Cardiac fibroblast (primary cell): ENCODE data around the gene HDAC4.

Source experiments
- DNase-seq, 2 donors: peaks; one replicate each; pipeline versions ENCODE4 v3.0.0 to v3.0.0-alpha.2; 2010; ENCODE audit warnings: low read depth in 2 of 2
- H3K4me3 ChIP-seq, 2 donors: replicated peaks in 1 of 2; 1 replicate in 1 of 2; 2 replicates in 1 of 2; pipeline ENCODE4 v1.5.1; 2011; ENCODE audit warnings: low read depth in 2 of 2, low read length in 2 of 2, mild to moderate bottlenecking in 2 of 2, moderate library complexity in 1 of 2
- TF ChIP-seq, protein P1 (sequence below): IDR thresholded peaks from one replicate; pipeline ENCODE4 v1.5.1; 2011; ENCODE audit warnings: low read depth, mild to moderate bottlenecking, low read length, inconsistent platforms

Gene HDAC4

DNA sequence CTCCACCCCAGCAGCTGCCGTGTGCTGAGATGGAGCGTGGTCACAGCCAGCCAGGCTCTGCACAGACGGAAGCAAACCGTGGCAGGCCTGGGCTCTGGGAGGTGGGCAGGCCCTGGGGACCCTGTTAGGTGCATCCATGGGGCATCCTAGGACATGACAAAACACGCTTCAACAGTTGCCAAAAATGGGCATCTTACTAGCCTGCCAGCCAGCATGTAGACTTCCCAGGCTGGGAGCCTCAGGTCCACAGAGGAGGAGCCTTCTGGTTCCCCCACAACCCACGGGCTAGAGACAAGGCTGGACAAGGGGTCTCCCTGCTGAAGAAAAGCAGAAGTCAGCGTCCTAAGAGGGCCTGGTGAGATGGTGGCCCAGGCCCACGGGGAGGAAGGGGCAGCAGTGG lies 139.5 kb downstream of the HDAC4 start:
- TF ChIP-seq, protein P1, sequence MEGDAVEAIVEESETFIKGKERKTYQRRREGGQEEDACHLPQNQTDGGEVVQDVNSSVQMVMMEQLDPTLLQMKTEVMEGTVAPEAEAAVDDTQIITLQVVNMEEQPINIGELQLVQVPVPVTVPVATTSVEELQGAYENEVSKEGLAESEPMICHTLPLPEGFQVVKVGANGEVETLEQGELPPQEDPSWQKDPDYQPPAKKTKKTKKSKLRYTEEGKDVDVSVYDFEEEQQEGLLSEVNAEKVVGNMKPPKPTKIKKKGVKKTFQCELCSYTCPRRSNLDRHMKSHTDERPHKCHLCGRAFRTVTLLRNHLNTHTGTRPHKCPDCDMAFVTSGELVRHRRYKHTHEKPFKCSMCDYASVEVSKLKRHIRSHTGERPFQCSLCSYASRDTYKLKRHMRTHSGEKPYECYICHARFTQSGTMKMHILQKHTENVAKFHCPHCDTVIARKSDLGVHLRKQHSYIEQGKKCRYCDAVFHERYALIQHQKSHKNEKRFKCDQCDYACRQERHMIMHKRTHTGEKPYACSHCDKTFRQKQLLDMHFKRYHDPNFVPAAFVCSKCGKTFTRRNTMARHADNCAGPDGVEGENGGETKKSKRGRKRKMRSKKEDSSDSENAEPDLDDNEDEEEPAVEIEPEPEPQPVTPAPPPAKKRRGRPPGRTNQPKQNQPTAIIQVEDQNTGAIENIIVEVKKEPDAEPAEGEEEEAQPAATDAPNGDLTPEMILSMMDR = no peak
- no peak for DNase-seq
- H3K4me3 ChIP-seq = no peak overlapping the region

DNA sequence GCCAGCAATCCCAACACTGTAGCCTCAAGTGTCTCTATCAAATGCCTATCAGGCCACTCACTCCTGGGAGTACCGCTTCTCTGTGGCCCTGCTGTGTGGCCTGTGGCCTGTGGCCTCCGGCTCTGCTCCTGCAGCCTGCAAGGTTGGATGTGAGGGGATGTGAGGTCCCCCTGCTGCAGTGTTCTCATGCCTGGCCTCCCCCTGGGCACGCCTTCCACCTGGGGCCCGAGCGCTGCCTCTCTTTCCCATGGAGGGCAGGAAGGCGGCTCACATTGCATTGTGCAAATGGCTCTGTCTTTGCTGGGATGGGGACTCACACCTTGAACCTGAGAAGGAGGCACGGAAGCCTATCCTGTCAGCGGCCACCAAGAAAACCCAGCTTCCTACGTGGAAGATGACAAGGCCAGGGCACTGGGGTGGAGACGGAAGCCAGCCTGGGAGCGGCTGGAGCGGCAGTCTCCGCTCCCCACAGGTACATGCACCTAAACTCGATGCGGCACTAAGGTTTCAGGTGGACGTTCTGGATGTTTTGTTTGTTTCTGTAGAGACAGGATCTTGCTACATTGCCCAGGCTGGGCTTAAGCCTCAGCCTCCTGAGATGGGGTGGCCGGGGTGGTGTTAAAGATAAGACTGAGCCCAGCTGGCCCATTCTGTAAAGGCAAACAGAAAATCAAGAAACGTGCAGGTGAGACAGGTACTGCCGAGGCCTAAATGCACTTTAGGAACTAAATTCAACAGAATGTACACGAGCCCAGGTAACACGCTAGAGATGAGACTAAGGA lies 140.1 kb downstream of the HDAC4 start:
- TF ChIP-seq, protein P1 = no peak
- no peak for DNase-seq
- no peak overlapping the region for H3K4me3 ChIP-seq

DNA sequence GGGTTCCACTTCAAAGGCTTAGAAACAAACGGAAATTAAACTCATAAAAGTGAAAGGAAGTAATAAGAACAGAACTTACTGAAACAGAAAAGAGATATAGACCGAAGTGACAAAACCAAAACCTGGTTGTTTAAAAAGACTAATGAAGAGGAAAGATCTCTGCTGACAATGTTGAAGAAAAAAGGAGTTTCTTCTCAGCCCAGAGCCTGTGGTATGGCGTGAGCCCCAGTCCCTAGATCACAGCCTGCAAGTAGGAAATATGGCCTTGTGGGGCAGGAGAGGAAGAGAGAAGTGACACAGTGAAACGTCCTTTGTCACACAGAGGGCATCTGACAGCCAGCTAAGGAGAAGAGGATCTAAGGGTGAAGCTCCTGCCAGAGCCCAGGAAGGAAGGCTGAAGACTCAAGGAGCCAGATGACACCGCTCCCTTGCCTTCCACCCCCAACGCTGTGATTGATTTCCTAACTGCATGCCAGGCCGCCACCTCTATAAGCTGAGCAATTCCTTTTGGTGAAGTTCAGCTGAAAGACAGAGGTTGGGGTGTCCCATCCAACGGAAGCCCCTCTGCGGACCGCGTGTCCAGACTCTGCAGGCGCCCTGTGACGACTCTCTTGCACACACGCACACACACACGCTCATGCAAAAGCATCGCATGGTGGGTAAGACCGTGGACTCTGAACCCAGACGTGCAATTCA lies 141.1 kb downstream of the HDAC4 start:
- TF ChIP-seq, protein P1 = no peak
- DNase-seq = no peak
- H3K4me3 ChIP-seq = no peak overlapping the region

DNA sequence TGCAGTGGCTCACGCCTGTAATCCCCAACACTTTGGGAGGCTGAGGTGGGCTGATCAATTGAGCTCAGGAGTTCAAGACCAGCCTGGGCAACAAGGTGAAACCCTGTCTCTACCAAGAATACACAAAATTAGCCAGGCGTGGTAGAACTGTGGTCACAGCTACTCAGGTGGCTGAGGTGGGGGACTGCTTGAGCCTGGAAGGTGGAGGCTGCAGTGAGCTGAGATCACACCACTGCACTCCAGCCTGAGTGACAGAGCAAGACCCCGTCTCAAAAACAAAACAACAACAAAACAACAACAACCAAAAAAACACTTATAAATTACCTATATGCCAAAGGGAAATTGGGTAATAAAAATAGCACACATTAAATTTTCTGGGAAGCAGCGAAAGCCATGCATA lies 141.6 kb downstream of the HDAC4 start:
- TF ChIP-seq, protein P1 = no peak
- no peak for DNase-seq
- H3K4me3 ChIP-seq = no peak overlapping the region

DNA sequence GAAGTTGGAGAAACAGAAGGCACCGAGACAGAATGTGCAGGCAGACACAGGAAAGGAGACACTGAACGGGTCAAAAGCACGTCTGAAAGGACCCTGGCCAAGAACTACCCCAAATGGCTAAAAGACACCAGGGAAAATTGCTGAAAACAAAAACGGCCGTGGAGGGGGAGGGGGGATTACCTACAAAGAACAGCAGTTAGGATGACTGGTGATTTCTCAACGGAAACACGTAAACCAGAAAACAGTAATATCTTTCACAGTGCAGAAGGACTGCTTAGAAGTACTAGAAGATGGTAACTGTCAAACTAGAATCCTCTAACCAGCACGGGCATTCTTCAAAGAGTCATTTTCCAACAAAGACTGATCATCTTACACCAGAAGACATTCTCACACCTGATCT lies 142.6 kb downstream of the HDAC4 start:
- no peak for DNase-seq
- no peak overlapping the region for H3K4me3 ChIP-seq
- TF ChIP-seq, protein P1 = no peak

DNA sequence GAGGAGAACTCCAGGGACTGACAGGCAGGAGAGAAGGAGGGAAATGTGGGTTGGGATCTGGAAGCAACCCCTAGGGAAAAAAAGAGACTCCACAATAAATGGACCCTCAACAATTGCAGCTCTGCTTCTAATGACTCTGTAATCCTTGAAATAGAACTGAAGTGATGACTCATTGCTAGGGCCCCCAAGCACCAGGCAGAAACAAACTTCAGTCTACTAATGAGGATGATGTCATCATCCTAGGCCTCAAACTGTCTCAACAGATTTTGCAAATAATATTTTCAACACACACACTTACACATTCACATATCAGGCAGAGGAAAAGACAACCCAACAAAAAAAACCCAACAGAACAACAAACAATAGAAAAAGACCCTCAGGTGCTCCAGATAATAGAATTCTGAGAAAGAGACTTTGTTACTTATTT lies 143.3 kb downstream of the HDAC4 start:
- no peak overlapping the region for H3K4me3 ChIP-seq
- TF ChIP-seq, protein P1 = no peak
- peak; percentile 74 to 91 for DNase-seq
